Progenitor cell of endocrine pancreas (in vitro differentiated cells): Measurements from ENCODE around the gene TPRA1. TPM values are rescaled to one million over a fixed set of nuclear protein-coding genes. Genes with fewer than 3 reads are reported as not detected.

Experiments
- DNase-seq: peaks from one replicate; pipeline ENCODE4 v3.0.0; 2021; ENCODE audit warnings: low spot score; ENCODE audit not compliant: unreplicated experiment
- H3K27ac Mint-ChIP-seq: 2 replicates; pipeline ENCODE4 v1.8.0; 2021; ENCODE audit warnings: mild to moderate bottlenecking, moderate library complexity, mixed read lengths
- H3K27me3 Mint-ChIP-seq: 2 replicates; pipeline ENCODE4 v1.8.0; 2021; ENCODE audit warnings: mixed read lengths
- H3K36me3 Mint-ChIP-seq: 2 replicates; pipeline ENCODE4 v1.8.0; 2022; ENCODE audit warnings: mixed read lengths; ENCODE audit not compliant: insufficient read depth
- H3K4me1 Mint-ChIP-seq: 2 replicates; pipeline ENCODE4 v1.8.0; 2021; ENCODE audit warnings: low read depth, mixed read lengths
- H3K4me3 Mint-ChIP-seq: 2 replicates; pipeline ENCODE4 v1.8.0; 2021; ENCODE audit warnings: low read depth, mild to moderate bottlenecking, moderate library complexity, mixed read lengths
- H3K9me3 Mint-ChIP-seq: 2 replicates; pipeline ENCODE4 v1.8.0; 2021; ENCODE audit warnings: low read depth, mixed read lengths
- total RNA-seq: library from RNA; stranded (reverse); gene quantifications from 2 replicates; pipeline ENCODE4 v1.2.1, GENCODE V29; 2021
- TF ChIP-seq, protein P1 (sequence below): fragments of 200-600 bp; sonication (generic); IDR thresholded peaks from one replicate; pipeline ENCODE4 v1.5.0; 2021; ENCODE audit warnings: antibody characterized with exemption, mild to moderate bottlenecking; ENCODE audit not compliant: unreplicated experiment

The TPRA1 gene
- total RNA-seq, 1 donor from 2014 or later: 25.1 TPM

DNA sequence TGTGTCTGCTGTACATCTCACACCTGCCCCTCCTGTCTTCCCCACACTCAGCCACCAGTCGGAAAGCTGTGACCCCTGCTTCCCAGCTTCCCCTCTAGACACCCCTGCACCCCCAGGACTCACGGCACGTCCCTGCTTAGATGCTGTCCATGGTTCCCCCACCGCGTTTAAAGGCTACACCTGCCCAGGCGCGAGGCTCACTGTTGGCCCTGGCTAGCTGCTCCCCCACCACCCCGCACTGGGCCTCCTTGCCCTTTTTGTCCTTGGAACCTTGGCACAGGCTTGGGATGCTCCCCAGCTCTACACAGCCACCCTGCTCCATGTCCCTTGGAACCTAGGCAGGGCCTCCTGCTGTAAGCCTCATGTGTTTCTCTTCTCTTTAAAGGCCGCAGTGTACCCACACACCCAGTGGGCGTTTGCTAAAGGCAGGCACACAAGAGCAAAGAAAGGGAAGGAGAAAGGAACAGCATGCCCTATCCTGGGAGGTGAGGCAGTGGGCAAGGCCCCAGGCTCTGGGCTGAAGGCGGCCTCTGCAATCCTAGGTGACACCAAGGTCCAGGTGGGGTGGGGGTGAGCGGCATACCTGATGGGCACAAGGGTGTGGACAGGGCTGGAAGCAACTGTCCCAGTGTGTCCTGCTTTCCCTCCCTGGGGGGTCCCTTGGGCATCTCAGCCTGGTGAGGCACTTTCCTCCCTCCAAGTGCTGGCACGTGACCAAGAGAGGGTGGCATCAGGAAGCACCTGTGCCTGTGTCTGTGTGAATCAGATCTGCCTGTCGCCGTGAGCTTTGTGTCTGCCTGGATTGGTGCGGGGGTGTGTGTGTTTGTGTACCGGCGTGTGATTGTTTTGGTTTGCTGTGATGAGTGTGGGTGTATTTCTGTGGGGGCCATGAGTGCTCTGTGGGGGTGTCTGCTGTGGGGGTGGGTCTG, 54.4 kb downstream of the TPRA1 start:
- TF ChIP-seq, protein P1, sequence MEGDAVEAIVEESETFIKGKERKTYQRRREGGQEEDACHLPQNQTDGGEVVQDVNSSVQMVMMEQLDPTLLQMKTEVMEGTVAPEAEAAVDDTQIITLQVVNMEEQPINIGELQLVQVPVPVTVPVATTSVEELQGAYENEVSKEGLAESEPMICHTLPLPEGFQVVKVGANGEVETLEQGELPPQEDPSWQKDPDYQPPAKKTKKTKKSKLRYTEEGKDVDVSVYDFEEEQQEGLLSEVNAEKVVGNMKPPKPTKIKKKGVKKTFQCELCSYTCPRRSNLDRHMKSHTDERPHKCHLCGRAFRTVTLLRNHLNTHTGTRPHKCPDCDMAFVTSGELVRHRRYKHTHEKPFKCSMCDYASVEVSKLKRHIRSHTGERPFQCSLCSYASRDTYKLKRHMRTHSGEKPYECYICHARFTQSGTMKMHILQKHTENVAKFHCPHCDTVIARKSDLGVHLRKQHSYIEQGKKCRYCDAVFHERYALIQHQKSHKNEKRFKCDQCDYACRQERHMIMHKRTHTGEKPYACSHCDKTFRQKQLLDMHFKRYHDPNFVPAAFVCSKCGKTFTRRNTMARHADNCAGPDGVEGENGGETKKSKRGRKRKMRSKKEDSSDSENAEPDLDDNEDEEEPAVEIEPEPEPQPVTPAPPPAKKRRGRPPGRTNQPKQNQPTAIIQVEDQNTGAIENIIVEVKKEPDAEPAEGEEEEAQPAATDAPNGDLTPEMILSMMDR: no peak
- Mint-ChIP-seq H3K4me1 (peaks cover 5% of the 10 kb centered on the region), H3K9me3 (no peaks in the 10 kb centered on the region), H3K27ac (no peak overlapping the region), H3K27me3 (peaks cover 19% of the 10 kb centered on the region), H3K4me3 (no peak overlapping the region), H3K36me3 (no peaks in the 10 kb centered on the region)
- DNase-seq: no peak

DNA sequence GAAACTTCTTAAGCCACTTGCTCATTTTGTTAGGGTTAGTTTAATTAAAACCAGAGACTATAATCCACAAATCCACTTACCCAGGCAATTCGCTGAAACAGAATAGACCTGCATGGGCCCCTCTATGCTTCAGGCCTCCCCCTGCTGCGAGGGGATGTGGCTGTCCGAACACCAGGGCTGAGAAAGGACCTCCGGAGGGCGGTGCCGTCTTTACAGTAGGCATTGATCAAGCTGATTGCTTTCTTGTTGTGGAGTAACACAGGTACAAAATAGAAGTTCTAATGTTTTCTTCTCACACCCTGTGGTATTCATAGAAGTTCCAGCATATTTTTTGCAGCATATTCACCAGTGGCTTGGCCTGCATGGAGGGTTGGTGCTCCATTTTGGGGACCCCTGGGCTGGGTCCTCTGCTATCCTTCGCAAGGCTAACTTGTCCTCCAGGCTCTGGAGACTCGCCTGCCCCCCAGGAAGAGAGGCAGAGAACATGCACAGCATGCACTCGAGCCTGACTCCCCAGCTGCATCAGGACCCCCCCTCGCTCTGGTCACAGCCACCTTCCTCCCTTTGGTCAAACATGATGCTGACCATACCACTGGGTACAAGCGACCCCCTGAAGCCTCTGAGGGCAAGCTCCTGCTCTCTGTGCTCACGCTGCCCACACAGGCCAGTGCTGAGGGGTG, 55.3 kb downstream of the TPRA1 start:
- Mint-ChIP-seq H3K27ac (no peak overlapping the region), H3K27me3 (peaks cover 16% of the 10 kb centered on the region), H3K9me3 (no peaks in the 10 kb centered on the region), H3K36me3 (no peaks in the 10 kb centered on the region), H3K4me3 (no peak overlapping the region), H3K4me1 (peaks cover 5% of the 10 kb centered on the region)
- TF ChIP-seq, protein P1: no peak
- no peak for DNase-seq

DNA sequence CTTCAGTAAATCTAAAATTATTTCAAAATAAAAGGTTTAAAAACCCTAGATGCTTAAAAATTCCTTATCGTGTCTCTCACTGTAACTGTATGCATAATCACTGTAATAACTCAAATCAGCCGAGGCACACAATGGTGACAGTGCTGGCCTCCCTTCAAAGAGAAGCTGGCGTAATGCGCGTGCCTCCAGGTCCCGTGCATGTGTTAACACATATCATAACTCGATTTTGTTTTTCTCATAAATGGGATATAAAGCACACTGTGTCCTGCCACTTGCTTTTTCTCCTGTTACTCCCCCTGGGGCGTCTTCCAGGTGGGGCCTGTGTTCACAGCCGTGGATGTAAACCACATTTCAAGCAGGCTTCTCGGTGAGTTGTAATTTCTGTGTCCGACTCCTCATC, 56.0 kb downstream of the TPRA1 start:
- Mint-ChIP-seq H3K27me3 (peaks cover 14% of the 10 kb centered on the region), H3K4me1 (peaks cover 5% of the 10 kb centered on the region), H3K36me3 (no peaks in the 10 kb centered on the region), H3K27ac (no peak overlapping the region), H3K9me3 (no peaks in the 10 kb centered on the region), H3K4me3 (no peak overlapping the region)
- no peak for DNase-seq
- TF ChIP-seq, protein P1: no peak

DNA sequence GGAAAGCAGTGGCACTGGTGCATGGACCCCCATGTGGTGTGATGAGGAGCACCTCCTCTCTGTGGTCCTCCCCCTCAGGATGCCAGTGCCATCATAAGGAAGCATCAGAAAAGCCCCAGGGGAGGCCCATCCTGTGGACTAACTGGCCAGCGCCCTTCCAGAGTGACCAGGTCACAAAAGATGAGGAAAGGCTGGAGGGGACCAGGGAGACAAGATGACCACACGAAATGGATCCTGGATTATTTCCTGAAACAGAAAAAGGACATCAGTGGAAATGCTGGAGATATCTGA, 56.4 kb downstream of the TPRA1 start:
- DNase-seq: no peak
- H3K27ac Mint-ChIP-seq: no peak overlapping the region
- no peak overlapping the region for H3K4me3 Mint-ChIP-seq
- H3K4me1 Mint-ChIP-seq: peaks cover 5% of the 10 kb centered on the region
- H3K36me3 Mint-ChIP-seq: no peaks in the 10 kb centered on the region
- H3K9me3 Mint-ChIP-seq: no peaks in the 10 kb centered on the region
- H3K27me3 Mint-ChIP-seq: peaks cover 11% of the 10 kb centered on the region
- TF ChIP-seq, protein P1: no peak

DNA sequence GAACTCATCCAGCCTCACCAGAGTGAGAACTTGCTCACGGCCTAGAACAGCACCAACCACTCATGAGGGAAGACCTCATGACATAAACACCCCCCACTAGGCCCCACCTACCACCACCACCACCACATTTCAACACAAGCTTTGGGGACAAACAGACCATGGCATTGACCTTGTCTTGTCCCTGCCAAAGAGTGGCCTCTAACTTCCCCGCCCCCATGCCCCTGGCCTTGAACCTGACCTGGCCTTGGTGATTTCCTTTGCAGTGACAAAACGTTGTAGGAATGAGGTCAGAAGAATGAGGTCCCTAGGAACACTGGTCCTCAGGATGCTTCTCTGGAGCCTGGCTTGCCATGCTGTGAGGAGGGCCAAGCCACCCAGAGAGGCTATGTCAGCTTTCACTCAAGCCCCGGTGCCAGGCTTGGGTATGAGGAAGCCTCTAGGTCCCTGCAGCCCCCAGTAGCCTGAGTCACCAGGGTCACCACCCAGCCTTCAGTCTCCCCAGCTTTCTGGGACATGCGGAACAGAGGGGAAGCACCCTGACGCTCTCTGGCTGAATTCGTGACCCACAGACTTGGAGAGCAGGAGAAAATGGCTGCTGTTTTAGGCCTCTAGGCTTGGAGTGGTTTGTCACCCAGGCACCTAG, 57.9 kb downstream of the TPRA1 start:
- Mint-ChIP-seq H3K27ac (no peak overlapping the region), H3K4me1 (peaks cover 5% of the 10 kb centered on the region), H3K27me3 (peaks cover 11% of the 10 kb centered on the region), H3K4me3 (no peak overlapping the region), H3K36me3 (no peaks in the 10 kb centered on the region), H3K9me3 (no peaks in the 10 kb centered on the region)
- TF ChIP-seq, protein P1: no peak
- no peak for DNase-seq
